Right hindlimb (tissue), 1 donor: ENCODE measurements around the gene IFT81.
"Not testable (repeated sequence)": the region's sequence is repeated elsewhere in the genome, so short reads cannot be mapped to it uniquely, and the experiment has no call there.

ENCODE experiments used
- DNase-seq: peaks from one replicate; pipeline ENCODE4 v3.0.0-alpha.2; 2018

The IFT81 gene

DNA sequence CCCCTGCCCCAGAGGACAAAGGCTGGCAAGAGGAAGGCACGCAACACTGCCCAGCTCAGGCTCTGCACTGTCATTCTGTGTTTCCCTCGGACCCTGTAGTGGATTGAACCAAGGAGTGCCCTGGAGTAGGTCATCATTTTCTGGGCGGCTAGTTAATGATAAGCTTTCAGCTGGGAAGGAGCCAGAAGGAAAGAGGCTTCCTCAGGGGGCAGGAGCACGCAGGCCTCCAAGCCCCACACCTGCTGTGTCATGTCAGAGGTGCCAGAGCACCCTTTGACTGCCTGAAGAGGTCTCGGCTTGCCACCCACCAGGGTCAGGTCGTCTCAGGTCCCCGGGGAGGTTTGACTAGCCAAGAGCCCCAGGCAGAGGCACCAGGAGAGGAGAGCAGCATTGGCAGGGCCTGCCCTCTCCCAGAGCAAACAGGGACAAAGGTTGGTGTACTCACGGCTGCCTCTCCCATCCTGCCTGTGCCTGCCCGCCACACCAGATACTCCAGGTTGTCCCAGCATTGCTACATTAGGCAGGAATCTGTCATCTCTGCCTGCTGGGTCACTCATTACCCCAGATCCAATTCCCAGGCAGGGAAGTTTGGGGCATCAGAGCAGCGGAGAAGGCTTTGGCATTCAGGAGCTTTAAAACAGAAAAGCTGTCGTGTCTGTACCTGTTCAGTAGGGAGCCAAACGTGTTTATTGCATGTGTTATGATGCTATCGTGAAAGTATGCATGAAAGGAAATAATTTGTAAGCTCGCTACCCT lies 123.4 kb downstream of the IFT81 start:
- no peak for DNase-seq

DNA sequence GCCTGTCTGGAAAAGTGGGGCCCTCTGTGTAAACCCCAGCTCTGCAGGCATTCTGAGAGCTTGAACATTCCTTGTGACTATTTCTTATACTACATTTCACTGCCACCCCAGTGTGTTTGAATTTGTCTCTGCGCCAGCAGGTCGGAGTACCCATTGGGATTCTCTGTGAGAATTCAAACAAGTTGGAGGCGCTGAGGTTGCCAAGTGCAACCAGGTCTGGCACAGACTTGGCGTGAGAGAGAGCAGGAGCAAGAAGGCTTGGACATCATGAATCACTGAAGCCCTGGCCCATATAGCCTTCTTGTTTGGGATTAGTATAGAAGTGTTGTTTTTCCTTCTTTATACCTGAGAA lies 123.9 kb downstream of the IFT81 start:
- DNase-seq, result no peak

DNA sequence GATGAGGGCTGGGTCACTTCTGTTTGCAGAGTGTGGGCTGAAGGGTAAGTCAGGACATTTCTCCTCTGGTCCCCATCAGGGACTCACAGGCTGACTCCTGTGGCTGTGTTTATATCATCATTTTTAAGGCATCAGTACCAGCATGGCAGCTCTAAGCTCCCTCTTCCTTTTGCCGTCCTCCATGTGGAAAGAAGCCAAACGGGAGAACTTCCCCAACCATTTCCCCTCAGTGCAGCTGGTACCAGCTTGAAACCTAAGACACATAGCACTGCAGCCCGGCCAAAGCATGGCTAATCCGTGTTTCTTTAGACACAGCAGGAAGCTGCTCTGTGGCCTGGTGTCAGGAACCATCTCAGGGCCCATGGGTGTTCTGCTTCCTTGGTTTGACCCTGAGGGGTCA lies 124.9 kb downstream of the IFT81 start:
- peak; percentile 68 for DNase-seq

DNA sequence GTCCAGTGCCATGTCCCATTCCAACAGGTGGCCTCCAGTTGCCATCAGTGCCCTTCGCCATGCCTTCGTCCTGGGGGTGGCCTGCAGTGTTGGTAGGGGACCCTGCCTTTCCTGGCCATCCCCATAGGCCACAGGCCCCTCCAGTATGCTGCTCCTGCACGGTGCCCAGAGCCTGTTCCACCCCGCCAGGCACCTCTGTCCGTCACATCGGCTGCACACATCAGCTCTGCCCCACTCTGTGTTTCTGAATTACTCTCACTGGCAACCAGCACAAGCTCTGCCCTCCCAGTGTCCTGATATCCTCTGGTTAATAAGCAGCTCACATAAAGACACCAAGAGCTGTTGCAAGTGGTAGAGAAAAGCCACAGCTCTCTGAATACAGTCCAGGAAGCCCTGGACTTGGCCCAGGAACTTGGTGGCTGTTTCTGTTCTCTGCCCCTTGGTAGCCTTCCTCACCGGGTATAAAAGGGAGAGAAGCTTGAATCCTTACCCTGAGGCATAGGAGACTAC lies 125.6 kb downstream of the IFT81 start:
- DNase-seq, result no peak

DNA sequence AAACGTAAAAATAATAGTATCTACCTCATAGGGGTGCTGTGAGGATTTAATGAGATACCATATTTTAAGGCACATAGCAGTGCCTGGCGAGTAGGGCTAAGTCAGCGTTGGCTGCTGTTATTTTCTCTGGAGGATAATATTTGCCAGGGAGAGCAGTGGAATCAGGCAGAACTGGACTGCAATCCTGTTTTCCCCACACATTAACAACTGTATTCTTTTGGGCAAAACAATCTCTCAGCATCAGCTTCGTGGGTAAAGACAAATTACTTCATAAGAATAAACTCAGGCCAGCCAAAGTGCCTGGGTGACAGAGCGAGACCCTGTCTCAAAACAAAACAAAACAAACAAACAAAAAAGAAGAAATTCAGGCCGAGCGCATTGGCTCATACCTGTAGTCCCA lies 127.2 kb downstream of the IFT81 start:
- no peak for DNase-seq

DNA sequence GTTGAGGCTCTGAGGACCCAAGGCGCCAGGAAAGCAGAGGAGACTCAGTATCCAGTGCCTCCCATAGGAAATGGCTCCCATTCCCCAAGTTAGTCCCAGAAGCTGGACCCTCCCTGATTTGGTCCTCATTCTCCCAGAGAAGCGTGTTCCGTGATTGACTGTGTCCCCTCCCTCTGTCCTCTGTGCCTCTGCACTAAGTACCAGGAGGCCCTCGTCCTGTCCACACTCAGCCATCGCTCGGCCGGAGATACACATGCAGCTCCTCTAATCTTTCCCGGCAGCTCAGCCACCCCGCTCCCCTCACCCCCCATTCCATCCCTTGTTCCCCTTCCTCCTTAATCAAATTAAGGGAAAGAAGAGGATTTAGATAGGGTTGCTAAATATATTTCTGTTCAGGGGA lies 128.6 kb downstream of the IFT81 start:
- DNase-seq, result no peak

DNA sequence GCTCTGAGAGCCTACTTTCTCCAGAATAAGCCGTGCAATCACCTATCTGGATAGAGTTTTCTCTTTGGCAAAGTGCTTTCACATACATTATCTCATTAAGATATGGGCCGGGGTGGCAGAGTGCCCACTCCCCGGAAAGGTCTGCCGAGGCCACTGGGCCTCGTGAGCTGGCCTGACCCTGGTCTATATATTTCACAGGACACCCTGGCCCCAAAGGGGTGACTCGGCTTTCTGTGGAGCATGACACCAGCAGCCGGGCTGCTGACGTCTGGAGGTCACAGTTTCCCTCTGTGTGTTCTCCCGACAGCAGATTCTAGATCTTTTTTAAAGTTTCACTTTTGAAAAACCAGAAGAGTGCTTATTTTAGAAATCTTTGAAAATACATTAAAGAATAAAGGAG lies 129.0 kb downstream of the IFT81 start:
- DNase-seq, result no peak

DNA sequence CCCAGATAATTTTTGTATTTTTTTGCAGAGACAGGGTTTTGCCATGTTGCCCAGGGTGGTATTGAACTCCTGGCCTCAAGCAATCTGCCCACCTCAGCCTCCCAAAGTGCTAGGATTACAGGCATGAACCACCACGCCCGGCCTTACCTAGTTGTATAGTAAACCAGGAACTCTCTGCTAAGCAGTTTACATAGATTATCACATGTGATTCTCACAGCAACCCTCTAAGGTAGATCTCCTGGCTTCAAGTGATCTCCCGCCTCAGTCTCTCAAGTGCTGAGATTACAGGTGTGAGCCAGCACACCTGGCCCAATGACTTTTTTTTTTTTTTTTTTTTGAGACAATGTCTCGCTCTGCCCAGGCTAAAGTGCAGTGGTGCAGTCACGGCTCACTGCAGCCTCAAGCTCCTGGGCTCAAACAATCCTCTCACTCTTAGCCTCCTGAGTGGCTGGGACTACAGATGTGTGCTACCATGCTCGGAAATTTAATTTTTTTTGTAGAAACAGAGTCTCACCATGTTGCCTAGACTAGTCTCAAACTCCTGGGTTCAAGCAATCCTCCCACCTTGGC lies 130.9 kb downstream of the IFT81 start:
- no peak for DNase-seq

DNA sequence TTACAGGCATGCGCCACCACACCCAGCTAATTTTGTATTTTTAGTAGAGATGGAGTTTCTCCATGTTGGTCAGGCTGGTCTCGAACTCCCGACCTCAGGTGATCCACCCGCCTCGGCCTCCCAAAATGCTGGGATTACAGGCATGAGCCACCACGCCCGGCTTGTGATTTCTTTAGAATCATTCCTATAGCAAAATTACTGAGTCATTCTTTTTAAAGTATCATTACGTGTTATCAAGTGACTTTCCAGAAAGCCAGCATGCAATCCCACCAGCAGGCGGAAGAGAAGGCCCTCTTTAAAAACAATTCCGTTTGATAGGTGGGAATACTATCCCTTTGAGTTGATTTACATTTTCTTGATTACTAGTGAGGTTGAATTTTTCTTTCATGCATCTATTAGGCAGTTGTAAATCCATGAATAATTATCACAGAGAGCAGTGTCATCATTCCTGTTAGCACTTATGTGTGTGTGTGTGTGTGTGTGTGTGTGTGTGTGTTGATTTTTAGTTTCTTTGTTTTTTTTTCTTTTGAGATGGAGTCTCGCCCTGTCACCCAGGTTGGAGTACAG lies 131.8 kb downstream of the IFT81 start:
- not testable (repeated sequence) for DNase-seq

DNA sequence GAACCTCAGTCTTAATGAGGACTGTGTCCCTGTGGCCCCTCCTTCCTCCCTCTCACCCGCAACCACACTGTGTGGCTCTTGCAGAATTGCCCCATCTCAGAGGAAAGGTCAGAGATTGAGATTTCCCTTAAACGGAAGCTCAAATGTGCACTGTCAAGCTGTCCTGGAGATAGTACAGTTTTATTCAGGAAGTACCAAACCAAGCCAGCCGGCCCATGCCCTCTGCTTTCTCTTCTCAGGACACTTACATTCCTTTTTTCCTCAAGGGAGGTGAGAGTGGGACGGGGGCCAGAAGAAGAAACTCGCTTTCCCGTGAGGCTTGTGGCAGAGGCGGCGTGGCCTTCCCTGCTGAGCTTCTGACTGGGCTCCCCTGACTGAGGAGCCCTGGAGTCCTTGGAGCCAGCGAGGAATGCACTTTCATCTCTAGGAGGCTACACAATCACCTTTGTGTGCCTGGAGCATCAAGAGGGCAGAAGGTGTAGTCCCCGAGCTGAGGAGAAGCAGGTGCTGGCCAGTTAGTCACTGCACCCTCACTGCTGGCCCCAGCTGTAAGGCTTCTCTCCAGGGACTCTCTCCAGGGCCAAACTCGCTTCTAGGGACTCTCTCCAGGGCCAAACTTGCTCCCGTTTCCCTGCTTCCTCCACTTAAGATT lies 132.7 kb downstream of the IFT81 start:
- DNase-seq, result no peak

DNA sequence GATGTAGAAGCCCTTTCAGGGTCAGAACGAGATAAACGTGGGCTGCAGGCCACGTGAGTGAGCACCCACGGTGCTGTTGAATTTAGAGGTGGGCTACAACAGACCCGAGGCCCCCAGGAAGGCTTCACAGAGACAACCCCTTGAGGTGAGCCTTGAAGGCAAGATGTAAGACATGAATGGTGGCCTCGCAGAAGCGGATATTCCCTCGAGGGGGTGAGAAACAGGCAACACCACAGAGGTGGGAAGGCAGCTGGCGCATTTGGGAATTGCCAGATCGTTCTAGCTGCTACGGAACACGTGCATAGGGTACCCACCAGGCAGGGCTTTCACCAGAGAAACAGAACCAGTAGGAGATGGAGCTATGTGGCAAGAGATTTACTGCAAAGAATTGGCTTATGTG lies 134.3 kb downstream of the IFT81 start:
- DNase-seq, result no peak

DNA sequence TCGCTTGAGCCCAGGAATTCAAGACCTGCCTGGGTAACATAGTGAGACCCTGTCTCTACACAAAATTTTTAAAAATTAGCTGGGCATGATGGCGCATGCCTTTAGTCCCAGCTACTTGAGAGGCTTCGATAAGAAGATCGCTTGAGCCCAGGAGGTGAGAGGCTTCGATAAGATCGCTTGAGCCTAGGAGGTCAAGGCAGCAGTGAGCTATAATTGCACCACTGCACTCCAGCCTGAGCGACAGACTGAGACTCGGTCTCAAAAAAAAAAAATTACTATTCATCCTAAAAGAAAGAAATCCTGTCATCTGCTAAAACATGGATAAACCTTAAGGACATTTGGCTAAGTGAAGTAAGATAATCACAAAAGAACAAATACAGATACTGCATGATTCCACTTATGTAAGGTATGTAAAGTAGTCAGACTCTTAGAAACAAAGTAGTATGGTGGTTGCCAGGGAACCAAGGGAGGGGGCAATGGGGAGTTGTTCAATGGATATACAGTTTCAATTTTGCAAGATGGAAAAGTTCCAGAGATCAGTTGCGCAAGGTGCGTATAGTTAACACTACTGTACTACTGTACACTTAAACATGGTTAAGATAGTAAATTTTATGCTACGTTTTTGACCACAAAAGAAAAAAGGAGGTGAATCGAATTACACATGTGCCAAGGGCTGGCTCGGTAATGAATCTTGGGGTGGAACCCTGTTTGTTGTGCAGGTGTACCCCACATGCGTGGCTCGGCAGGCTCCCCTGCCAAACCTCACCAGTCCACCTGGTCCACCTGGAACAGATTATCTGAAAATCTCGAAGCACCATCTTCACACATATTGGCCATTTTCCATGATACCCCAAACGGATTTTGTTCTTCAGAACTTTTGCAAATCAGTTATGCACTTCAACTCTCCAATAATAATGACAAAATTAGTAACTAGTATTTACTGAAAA lies 138.6 kb downstream of the IFT81 start:
- DNase-seq, result no peak

DNA sequence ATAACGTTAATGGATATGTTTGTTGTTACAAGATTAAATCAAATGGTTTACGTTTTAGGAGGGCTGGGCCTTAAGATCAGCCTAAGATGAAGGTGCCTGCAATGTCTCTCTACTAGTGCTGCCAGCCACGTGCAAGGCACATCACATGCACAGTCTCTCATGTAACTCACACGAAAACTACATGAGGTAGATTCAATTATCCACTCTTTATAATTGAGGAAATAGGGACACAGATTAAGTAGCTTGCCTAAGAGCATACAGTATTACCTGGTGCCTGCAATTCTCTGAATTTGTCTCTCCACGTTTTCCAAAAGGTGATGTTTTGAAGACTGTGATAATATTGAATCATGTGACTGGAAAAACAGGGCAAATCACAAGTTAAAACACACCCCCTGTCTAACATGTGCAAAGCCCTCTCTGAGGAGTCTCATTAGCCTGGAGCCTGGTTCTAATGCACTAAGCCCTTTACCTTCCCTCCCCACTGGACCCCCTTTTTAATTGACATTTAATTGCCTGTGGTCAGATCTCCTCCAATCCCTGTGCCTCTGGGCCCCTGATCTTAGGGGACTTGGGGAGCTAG lies 142.3 kb downstream of the IFT81 start:
- DNase-seq, result no peak

DNA sequence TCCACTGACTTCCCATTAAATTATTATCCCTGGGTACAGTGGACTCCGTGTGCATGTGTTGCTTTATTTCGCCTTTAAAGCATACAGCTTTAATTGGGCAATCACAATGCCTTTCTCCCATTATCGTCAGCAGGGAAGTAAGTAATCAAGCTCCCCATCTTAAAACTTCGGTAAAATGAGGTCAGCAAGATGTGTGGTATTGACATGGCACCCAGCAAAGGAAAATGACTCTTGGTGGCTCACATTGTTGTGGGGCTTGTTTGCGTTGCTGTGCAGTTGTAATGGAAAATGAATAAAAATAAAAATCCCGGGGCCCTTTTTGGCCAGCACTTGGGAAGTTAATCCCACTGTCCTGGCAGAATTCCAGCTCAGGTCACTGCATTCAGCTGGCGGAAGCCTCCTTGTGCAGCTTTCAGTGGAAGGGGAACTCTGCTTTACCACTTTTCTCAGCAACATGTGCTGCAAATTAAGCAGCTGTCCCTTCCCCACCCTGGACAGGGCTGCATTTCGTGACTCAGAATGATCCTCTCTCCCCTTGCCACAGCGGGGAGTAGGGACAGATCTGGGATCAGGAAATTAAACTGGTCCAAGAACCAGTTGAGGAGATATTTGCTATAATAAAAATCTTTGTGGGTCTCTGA lies 142.9 kb downstream of the IFT81 start:
- peak; percentile 91 for DNase-seq
